HEK293 (cell line): Measurements from ENCODE around the gene CYS1.

Experiments used
- CTCF ChIA-PET: fragments of 350-600 bp; formaldehyde crosslinking; extraction: SDS; loops from one replicate; lab custom pipeline; 2021; ENCODE audit warnings: antibody characterized with exemption; lab: Yijun Ruan, JAX
- POLR2A ChIA-PET: fragments of 300-600 bp; formaldehyde crosslinking; extraction: SDS; loops from one replicate; lab custom pipeline; 2020; ENCODE audit warnings: antibody characterized with exemption, inconsistent platforms; lab: Yijun Ruan, JAX
- H3K27ac ChIP-seq: fragments of 200-500 bp; sonication (Bioruptor generic); 2 replicates; pipeline ENCODE4 v1.5.1; 2014; ENCODE audit warnings: low read depth, low read length, control low read depth, inconsistent platforms; ENCODE audit errors: extremely low read depth
- H3K36me3 ChIP-seq, 2 experiments: fragments of 200-500 bp in 1 of 2; sonication (Bioruptor generic) in 1 of 2; 1 replicate in 1 of 2; 2 replicates in 1 of 2; pipeline ENCODE4 v1.5.1; 2014 to 2017; ENCODE audit warnings: inconsistent platforms in 2 of 2, low read length in 2 of 2; ENCODE audit not compliant: control insufficient read depth in 2 of 2, insufficient read depth in 1 of 2
- H3K4me1 ChIP-seq: fragments of 200-500 bp; sonication (Bioruptor generic); 2 replicates; pipeline ENCODE4 v1.5.1; 2014; ENCODE audit warnings: mild to moderate bottlenecking, low read length, inconsistent platforms; ENCODE audit not compliant: control insufficient read depth, insufficient read depth
- H3K4me3 ChIP-seq: 2 replicates; pipeline ENCODE4 v1.5.1; 2011; ENCODE audit warnings: low read depth, mild to moderate bottlenecking, control low read depth, low read length, moderate library complexity
- H3K9me3 ChIP-seq: fragments of 200-500 bp; sonication (Bioruptor generic); 2 replicates; pipeline ENCODE4 v1.5.1; 2014; ENCODE audit warnings: low read depth, low read length, inconsistent platforms; ENCODE audit not compliant: control insufficient read depth, insufficient read depth
- GFI1B ChIP-seq: fragments of 450-650 bp; formaldehyde crosslinking; IDR thresholded peaks from 2 replicates; pipeline ENCODE4 v1.5.1; 2016; ENCODE audit warnings: missing biosample characterization, missing genetic modification characterization
- INSM2 ChIP-seq: fragments of 450-650 bp; formaldehyde crosslinking; IDR thresholded peaks from 2 replicates; pipeline ENCODE4 v1.5.1; 2016; ENCODE audit warnings: missing biosample characterization, missing genetic modification characterization
- KLF8 ChIP-seq: fragments of 450-650 bp; formaldehyde crosslinking; IDR thresholded peaks from 2 replicates; pipeline ENCODE4 v1.5.1; 2016; ENCODE audit warnings: missing biosample characterization, missing genetic modification characterization
- REST ChIP-seq: fragments of 450-650 bp; formaldehyde crosslinking; IDR thresholded peaks from 2 replicates; pipeline ENCODE4 v1.5.1; 2016; ENCODE audit warnings: missing biosample characterization, missing genetic modification characterization
- SALL2 ChIP-seq: fragments of 450-650 bp; formaldehyde crosslinking; IDR thresholded peaks from 2 replicates; pipeline ENCODE4 v1.5.0; 2017; ENCODE audit warnings: missing biosample characterization, mild to moderate bottlenecking, missing genetic modification characterization, borderline replicate concordance
- SCRT1 ChIP-seq: fragments of 450-650 bp; formaldehyde crosslinking; IDR thresholded peaks from 2 replicates; pipeline ENCODE4 v1.5.1; 2016; ENCODE audit warnings: missing biosample characterization, missing genetic modification characterization, borderline replicate concordance
- TCF7L2 ChIP-seq: IDR thresholded peaks from 2 replicates; pipeline ENCODE4 v1.6.1; 2011; ENCODE audit warnings: low read depth, mild to moderate bottlenecking, inconsistent platforms, low read length, moderate library complexity, borderline replicate concordance
- ZIC2 ChIP-seq: fragments of 450-650 bp; formaldehyde crosslinking; IDR thresholded peaks from 2 replicates; pipeline ENCODE4 v1.5.1; 2016; ENCODE audit warnings: missing biosample characterization, missing genetic modification characterization
- ZNF121 ChIP-seq: fragments of 450-650 bp; formaldehyde crosslinking; IDR thresholded peaks from 2 replicates; pipeline ENCODE4 v1.5.1; 2016; ENCODE audit warnings: missing biosample characterization, missing genetic modification characterization
- ZNF138 ChIP-seq: fragments of 450-650 bp; formaldehyde crosslinking; IDR thresholded peaks from 2 replicates; pipeline ENCODE4 v1.5.1; 2016; ENCODE audit warnings: missing biosample characterization, missing genetic modification characterization, borderline replicate concordance
- ZNF146 ChIP-seq: fragments of 450-650 bp; formaldehyde crosslinking; IDR thresholded peaks from 2 replicates; pipeline ENCODE4 v1.5.1; 2016; ENCODE audit warnings: missing biosample characterization, missing genetic modification characterization
- ZNF157 ChIP-seq: fragments of 450-650 bp; formaldehyde crosslinking; IDR thresholded peaks from 2 replicates; pipeline ENCODE4 v1.5.1; 2016; ENCODE audit warnings: missing biosample characterization, missing genetic modification characterization
- ZNF19 ChIP-seq: fragments of 450-650 bp; formaldehyde crosslinking; IDR thresholded peaks from 2 replicates; pipeline ENCODE4; 2016; ENCODE audit warnings: missing biosample characterization, missing genetic modification characterization, low read depth
- ZNF2 ChIP-seq: fragments of 450-650 bp; formaldehyde crosslinking; IDR thresholded peaks from 2 replicates; pipeline ENCODE4 v1.5.1; 2016; ENCODE audit warnings: missing biosample characterization, missing genetic modification characterization
- ZNF223 ChIP-seq: fragments of 450-650 bp; formaldehyde crosslinking; IDR thresholded peaks from 2 replicates; pipeline ENCODE4 v1.5.1; 2016; ENCODE audit warnings: missing biosample characterization, missing genetic modification characterization
- ZNF24 ChIP-seq: fragments of 450-650 bp; formaldehyde crosslinking; IDR thresholded peaks from 2 replicates; pipeline ENCODE4 v1.5.1; 2016; ENCODE audit warnings: missing biosample characterization, missing genetic modification characterization
- ZNF292 ChIP-seq: fragments of 450-650 bp; formaldehyde crosslinking; IDR thresholded peaks from 2 replicates; pipeline ENCODE4 v1.5.1; 2016; ENCODE audit warnings: low read depth, missing biosample characterization, missing genetic modification characterization, borderline replicate concordance
- ZNF311 ChIP-seq: fragments of 450-650 bp; formaldehyde crosslinking; IDR thresholded peaks from 2 replicates; pipeline ENCODE4 v1.5.1; 2017; ENCODE audit warnings: missing biosample characterization, missing genetic modification characterization, borderline replicate concordance
- ZNF426 ChIP-seq: fragments of 450-650 bp; formaldehyde crosslinking; IDR thresholded peaks from 2 replicates; pipeline ENCODE4 v1.5.1; 2017; ENCODE audit warnings: missing biosample characterization, missing genetic modification characterization, mild to moderate bottlenecking, inconsistent platforms, moderate library complexity
- ZNF501 ChIP-seq: fragments of 450-650 bp; formaldehyde crosslinking; IDR thresholded peaks from 2 replicates; pipeline ENCODE4 v1.5.1; 2016; ENCODE audit warnings: missing biosample characterization, missing genetic modification characterization
- ZNF529 ChIP-seq: fragments of 450-650 bp; formaldehyde crosslinking; IDR thresholded peaks from 2 replicates; pipeline ENCODE4 v1.5.1; 2017; ENCODE audit warnings: missing genetic modification characterization, missing biosample characterization; ENCODE audit not compliant: insufficient replicate concordance
- ZNF664 ChIP-seq: fragments of 450-650 bp; formaldehyde crosslinking; IDR thresholded peaks from 2 replicates; pipeline ENCODE4 v1.5.1; 2016; ENCODE audit warnings: missing biosample characterization, missing genetic modification characterization
- ZNF701 ChIP-seq: fragments of 450-650 bp; formaldehyde crosslinking; IDR thresholded peaks from 2 replicates; pipeline ENCODE4 v1.5.1; 2016; ENCODE audit warnings: missing biosample characterization, missing genetic modification characterization
- ZNF747 ChIP-seq: fragments of 450-650 bp; formaldehyde crosslinking; IDR thresholded peaks from 2 replicates; pipeline ENCODE4 v1.5.1; 2016; ENCODE audit warnings: missing biosample characterization, missing genetic modification characterization
- ZNF76 ChIP-seq: fragments of 450-650 bp; formaldehyde crosslinking; IDR thresholded peaks from 2 replicates; pipeline ENCODE4; 2016; ENCODE audit warnings: low read depth, missing biosample characterization, missing genetic modification characterization, borderline replicate concordance
- ZNF768 ChIP-seq: fragments of 450-650 bp; formaldehyde crosslinking; IDR thresholded peaks from 2 replicates; pipeline ENCODE4 v1.5.1; 2018; ENCODE audit warnings: missing biosample characterization, mild to moderate bottlenecking, missing genetic modification characterization
- ZNF776 ChIP-seq: fragments of 450-650 bp; formaldehyde crosslinking; IDR thresholded peaks from 2 replicates; pipeline ENCODE4 v1.5.0; 2017; ENCODE audit warnings: missing biosample characterization, missing genetic modification characterization, borderline replicate concordance
- ZNF843 ChIP-seq: fragments of 450-650 bp; formaldehyde crosslinking; IDR thresholded peaks from 2 replicates; pipeline ENCODE4 v1.5.1; 2016; ENCODE audit warnings: missing biosample characterization, missing genetic modification characterization
- ZSCAN16 ChIP-seq: fragments of 450-650 bp; formaldehyde crosslinking; IDR thresholded peaks from 2 replicates; pipeline ENCODE4 v1.5.1; 2016; ENCODE audit warnings: missing biosample characterization, missing genetic modification characterization
- ZSCAN23 ChIP-seq: fragments of 450-650 bp; formaldehyde crosslinking; IDR thresholded peaks from 2 replicates; pipeline ENCODE4 v1.5.1; 2016; ENCODE audit warnings: missing biosample characterization, missing genetic modification characterization
- ZSCAN4 ChIP-seq: fragments of 450-650 bp; formaldehyde crosslinking; IDR thresholded peaks from 2 replicates; pipeline ENCODE4 v1.5.1; 2017; ENCODE audit warnings: missing biosample characterization, missing genetic modification characterization

CYS1 gene

GRCh38 chr2:10101491-10101890 is 21.3 kb upstream of the CYS1 start:
- Histone ChIP-seq H3K4me1 (0 out of 2 replicates have a peak, but pooled peaks cover 4% of the 10 kb centered on the region), H3K36me3 (no peaks in the 10 kb centered on the region), H3K9me3 (no peaks in the 10 kb centered on the region), H3K4me3 (no peak overlapping the region), H3K27ac (no peak overlapping the region)
- ChIA-PET CTCF (interaction anchor here (0.6 to 2.3 kb wide), 4 partner anchors 28 to 333 kb away, joined by 3 to 8 read pairs (median 5); no protein-coding TSS in a partner anchor), POLR2A (no interaction called here)
- no peak for TF ChIP-seq ZNF223 (tag by site-specific recombination)
- no peak for TF ChIP-seq ZNF529 (tag by site-specific recombination)
- TF ChIP-seq ZNF768 (tag by site-specific recombination): no peak
- no peak for TF ChIP-seq ZNF426 (tag by site-specific recombination)
- no peak for TF ChIP-seq KLF8 (tag by site-specific recombination)
- TF ChIP-seq ZNF121 (tag by site-specific recombination): no peak
- TF ChIP-seq ZNF311: no peak
- TF ChIP-seq TCF7L2: no peak
- TF ChIP-seq ZNF292: no peak
- no peak for TF ChIP-seq ZNF664 (tag by site-specific recombination)
- TF ChIP-seq ZNF776 (tag by site-specific recombination): no peak
- TF ChIP-seq ZNF2: no peak
- TF ChIP-seq ZNF146 (tag by site-specific recombination): no peak
- no peak for TF ChIP-seq ZSCAN4
- TF ChIP-seq ZNF843 (tag by site-specific recombination): no peak
- TF ChIP-seq INSM2 (tag by site-specific recombination): no peak
- TF ChIP-seq ZNF19 (tag by site-specific recombination): no peak
- TF ChIP-seq ZNF24: no peak

GRCh38 chr2:10097352-10098148 is 17.3 kb upstream of the CYS1 start:
- H3K9me3 ChIP-seq: no peaks in the 10 kb centered on the region
- no peak overlapping the region for H3K27ac ChIP-seq
- no peaks in the 10 kb centered on the region for H3K36me3 ChIP-seq
- no peak overlapping the region for H3K4me3 ChIP-seq
- ChIA-PET POLR2A (interaction anchor here (0.6 to 1.6 kb wide), 6 partner anchors 11 to 1416 kb away, joined by 3 to 9 read pairs (median 4); partner anchors contain the start of gene RRM2), CTCF (interaction anchor here (0.6 to 7.3 kb wide), 31 partner anchors 8 to 705 kb away, joined by 3 to 124 read pairs (median 4); no protein-coding TSS in a partner anchor)
- H3K4me1 ChIP-seq: peaks cover 2% of the 10 kb centered on the region; the same call in 1 of the 2 replicates
- TF ChIP-seq ZNF76 (tag by site-specific recombination): no peak
- TF ChIP-seq ZNF223 (tag by site-specific recombination): no peak
- no peak for TF ChIP-seq REST (tag by site-specific recombination)
- TF ChIP-seq ZNF138 (tag by site-specific recombination): no peak
- no peak for TF ChIP-seq ZNF747 (tag by site-specific recombination)
- TF ChIP-seq GFI1B (tag by site-specific recombination): no peak
- TF ChIP-seq ZNF501 (tag by site-specific recombination): no peak
- no peak for TF ChIP-seq SALL2 (tag by site-specific recombination)
- TF ChIP-seq ZNF701 (tag by site-specific recombination): no peak
- TF ChIP-seq ZNF768 (tag by site-specific recombination): no peak
- no peak for TF ChIP-seq SCRT1 (tag by site-specific recombination)
- no peak for TF ChIP-seq ZNF157 (tag by site-specific recombination)
- TF ChIP-seq ZSCAN16: no peak
- TF ChIP-seq ZSCAN23: no peak
- TF ChIP-seq ZIC2 (tag by site-specific recombination): peak; percentile 38; the same call in 1 of the 2 replicates
